CD4-positive, alpha-beta T cell treated with Interleukin-6 at 100 ng/mL for 8 hours (primary cell): ENCODE measurements around the gene MED22.

Experiments used
- DNase-seq: peaks from one replicate; pipeline ENCODE4 v3.0.0-alpha.2; 2020; ENCODE audit warnings: mixed read lengths, low spot score

MED22 gene

DNA sequence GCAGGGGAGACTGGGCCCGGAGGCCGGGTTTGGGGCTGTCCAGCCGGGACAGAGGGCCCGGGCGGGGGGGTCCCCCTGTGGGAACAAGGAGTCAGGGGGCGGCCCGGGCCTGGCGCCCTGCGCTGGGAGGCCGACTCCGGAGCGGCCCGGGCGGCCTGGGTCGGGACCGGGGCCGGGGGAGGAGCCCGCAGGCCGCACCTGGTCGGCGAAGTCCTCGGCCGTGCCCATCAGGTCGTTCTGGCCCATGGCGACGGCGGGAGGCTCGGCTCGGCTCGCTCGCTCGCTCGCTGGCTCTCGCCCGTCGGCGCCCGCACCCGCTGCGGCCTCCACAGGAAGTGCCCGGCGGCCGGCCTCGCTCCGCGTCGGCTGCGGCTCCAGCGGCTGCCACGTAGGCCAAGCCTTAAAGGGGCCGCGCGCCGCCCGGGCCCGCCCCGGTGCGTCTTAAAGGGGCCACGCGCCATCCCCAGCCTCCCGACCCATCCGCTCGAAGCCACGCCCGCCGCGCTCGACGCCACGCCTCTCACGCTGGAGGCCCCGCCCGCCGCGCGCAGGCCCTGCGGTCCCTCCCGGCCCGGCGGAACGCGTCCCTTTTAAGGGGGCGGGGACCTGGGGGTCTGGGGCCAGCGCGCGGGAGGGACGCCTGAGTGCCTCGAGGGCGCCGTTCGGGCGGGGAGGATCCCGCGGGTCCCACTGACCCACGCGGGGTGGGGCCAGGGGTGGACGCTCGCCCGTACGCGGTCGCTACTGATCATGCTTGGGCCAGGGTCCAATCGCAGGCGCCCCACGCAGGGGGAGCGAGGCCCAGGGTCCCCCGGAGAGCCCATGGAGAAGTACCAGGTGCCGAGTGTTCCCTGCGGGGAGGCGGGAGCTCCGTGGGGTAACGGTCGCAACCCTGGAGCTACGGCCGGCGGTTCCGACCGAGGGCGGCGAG is 28.1 kb upstream of the MED22 start, which contains the start of the genes STKLD1 and SURF4:
TSS of gene STKLD1 (plus strand) at position 643 of the 931 bp plus-strand sequence. CDS start at position 751, 108 bp downstream.
TSS of gene SURF4 (minus strand) at position 337 of the 931 bp plus-strand sequence. CDS start at position 246, 91 bp downstream.
- DNase-seq, result peak; percentile 94

DNA sequence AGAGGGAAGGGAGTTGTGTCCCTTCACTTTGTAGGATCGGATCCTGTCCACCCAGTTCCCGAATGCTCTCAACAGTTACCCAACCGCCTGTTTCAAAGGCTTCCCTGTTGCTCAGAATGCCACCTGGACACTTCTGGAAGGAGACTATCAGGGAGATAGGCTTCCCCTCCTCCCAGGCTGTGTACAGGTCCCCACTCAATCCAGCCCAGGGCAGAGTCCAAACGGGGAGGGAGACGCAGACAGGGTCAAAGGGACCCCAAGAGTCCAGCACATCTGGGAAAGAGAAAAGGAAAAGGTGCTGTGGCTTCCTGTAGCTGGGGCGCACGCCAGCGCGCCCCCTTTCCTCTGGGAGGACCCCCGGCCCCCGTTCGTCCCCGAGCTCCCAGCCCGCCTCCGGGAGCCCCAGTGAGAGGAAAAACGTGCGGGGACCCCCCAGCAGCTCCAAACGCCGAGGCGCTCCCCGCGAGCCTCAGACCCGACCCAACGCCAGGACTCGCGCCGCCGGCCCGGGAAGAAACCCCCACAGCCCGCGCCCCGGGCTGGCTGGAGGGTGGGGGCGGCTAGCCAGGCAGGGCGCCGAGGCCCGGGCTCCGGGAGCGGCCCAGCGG is 27.3 kb upstream of the MED22 start:
- DNase-seq, result no peak

DNA sequence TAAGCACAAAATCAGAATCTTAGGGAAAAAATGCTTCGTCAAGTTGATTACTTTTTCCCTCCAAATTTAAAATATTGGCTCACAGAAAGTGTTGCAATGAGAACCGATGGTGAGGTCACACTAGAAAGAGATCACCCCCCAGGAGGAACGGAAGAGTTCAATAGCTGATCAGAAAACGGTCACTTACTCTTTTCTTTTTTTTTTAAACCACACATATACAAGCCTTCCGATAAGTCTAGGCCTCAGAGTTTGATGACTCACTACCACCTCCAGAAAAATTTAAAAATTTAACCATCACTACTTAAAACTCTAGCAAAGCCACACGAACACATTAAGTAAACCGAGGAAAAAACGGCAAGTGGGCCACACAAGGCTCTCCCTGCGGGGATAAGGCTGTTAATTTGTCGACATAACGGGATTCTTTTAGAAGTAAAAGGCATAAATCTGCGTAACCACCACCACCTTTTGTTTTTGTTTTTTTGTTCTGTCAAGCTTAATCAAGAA is 26.7 kb upstream of the MED22 start:
- peak; percentile 31 for DNase-seq

DNA sequence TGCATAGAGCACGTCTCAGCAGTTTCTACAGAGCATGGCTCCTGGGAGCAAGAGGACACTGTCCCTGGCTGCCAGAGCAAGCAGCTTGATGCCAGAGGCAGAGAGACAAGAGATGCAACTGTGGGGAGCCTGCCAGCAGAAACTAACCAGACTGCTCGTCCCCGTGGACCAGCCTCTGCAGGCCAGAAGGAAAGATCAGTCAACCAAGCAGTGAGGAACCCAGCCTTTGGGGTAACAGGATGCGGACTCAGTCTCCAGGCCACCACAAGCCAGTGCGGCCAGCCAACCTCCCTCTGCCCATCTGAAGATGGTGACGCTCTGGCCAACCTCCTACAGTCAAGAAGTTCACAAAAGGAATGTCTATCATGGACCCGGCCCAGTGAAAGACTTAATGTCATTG is 24.2 kb upstream of the MED22 start:
- DNase-seq, result no peak

DNA sequence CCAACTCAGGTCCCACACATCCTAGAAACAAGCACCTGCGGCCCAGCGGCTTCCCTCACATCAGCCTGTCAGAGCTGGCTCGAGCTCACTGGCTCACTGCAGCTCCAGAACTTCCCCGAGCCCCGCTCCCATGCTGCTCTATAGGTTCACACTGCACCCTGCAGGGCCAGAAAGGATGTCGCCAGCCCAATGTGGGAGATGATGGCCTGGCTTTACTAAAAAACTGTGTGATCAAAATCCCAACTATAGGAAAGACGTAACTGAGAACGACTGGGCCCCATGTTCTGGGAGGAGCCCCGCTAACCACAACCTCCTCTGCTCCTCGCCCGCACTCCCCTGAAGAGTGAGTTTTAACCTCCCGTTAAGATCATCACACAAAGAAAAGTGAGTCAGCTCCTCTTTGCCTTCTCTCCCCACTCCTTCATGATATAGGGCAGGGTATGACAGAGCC is 23.4 kb upstream of the MED22 start:
- peak; percentile 69 for DNase-seq

DNA sequence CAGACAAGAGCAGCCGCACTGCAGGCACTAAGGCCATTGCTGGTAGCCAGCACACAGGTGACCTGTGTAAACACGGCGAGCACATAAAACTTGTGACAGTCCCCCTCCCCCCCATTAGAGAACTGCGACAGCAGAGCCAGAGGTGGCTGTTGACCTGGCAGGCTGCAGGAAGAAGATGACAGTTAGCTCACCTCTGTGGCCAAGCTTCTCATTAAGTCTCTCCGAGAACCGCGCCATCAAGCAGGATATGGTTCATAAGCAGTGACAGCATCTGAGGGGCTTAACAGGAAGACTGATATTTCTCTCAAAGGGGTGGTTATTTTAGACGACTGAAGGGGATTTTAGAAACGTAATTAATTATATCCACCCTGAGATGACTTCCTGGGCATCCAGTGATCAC is 22.8 kb upstream of the MED22 start:
- peak; percentile 61 for DNase-seq

DNA sequence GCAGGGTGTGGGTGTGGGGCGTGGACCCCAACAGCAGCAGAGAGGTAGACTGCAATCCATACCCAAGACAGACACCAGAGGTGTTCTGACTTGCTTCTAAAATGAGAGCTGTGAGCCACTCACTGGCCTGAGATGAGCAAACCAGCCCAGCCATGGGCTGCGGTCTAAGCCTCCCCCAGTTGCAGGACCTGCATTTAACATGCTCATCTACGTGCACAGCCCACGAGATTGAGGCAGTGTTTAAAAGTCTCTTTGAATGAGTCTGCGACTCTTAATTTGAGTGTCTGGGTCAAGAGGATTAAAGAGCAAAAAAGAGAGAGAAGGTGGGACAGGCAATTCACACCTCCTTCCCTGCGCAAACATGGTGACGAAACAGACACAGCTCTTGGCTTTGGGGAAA is 22.0 kb upstream of the MED22 start:
- no peak for DNase-seq

DNA sequence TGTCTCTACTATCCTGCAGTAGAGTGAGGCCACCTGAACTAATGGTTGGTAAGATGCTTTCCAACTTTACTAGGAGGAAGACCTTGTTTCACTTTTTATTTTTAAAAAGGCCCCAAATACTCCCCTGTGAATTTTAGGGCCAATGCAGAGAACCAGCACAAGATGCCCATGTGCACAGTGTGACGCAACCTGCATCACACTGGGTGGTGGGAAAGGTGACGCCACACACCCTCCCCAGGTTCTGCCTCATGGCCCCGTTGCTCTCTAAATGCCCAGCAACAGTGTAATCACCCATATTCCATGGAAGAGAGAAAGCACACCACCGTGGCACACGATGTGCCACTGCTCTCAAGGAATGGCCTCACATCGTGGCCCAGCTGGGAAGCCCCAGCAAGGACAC is 21.5 kb upstream of the MED22 start:
- DNase-seq, result no peak

DNA sequence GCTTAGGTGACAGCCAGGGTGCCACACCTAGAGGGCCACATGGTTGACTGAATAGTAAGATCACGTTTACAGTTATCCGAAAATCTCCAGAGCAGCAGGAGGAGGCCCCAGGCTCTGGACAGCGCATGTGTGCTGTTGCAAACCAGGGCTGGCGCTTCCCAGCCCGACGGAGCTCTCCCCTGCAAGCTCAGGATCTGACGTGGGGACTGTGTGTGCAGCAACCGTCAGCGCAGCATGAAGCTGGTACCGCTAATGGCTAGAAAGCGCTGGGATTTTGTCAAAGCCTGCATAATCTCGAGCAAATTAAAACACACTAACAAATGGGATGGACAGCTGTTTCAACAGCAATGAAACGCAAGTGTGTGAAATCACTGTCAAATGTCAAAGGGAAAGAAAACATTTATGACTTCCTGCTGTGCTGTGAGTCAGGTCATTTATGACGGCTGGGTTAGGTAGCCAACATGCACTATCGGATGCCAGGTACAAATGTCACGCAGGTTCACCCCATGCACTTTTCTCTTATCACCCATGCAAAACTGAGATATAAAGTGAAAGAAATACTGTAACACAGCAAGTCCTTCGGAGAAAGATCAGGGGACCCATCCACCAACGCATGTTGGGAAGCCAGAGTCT is 20.4 kb upstream of the MED22 start:
- no peak for DNase-seq

DNA sequence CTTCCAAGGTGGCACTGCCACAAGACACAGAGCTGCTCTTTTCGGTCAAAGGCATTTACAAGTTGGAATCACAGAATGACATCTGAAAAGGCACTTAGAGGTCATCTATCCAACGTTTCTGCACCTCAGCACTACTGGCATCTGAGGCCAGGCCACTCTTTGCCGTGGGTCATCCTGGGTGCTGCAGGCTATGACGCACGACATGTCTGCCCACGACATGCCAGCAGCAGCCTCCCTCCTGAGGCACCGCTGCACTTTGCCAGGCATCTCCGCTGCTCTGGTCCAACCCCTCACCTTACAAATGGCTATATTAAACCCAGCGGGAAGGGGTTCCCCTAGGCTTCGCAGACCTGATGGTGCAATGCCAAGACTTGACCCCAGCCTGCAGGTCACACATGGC is 19.8 kb upstream of the MED22 start:
- DNase-seq, result no peak

DNA sequence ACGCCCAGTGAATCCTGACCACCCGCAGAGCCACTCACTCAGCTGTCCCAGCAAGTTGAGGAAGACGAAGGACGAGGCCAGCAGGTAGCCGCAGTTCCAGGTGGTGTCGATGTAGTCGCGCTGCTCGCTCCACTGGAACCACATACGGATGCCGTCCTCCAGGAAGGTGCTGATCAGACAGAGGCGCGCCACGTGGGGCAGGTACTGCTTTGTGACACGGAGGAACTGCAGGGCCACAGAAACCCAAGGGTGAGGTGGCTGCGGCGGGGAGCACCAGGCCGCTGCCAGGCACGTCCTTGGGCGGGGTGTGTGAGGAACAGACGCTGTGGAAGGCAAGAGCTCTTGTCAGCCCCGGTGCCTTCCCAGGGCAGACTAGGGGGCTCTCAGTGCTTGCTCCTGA is 19.3 kb upstream of the MED22 start:
- DNase-seq, result no peak

DNA sequence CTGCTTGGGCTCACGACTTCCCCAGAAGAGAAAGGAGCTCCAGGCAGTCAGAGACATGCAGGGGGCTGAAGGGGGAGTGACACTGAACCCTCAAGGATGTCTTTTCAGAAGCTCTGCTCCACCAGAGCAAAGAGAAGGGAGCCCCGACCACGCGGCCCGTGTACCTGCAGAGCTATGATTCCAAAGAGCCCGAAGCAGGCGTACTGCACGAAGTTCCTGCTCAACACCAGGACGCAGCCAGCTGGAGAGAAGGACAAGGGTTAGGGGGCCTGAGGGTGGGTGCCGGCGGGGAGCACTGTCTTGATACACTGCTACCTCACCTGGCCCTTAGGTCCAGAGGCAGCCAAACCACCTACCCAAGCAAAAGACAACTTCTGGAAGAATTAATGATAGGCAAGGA is 18.5 kb upstream of the MED22 start:
- no peak for DNase-seq

DNA sequence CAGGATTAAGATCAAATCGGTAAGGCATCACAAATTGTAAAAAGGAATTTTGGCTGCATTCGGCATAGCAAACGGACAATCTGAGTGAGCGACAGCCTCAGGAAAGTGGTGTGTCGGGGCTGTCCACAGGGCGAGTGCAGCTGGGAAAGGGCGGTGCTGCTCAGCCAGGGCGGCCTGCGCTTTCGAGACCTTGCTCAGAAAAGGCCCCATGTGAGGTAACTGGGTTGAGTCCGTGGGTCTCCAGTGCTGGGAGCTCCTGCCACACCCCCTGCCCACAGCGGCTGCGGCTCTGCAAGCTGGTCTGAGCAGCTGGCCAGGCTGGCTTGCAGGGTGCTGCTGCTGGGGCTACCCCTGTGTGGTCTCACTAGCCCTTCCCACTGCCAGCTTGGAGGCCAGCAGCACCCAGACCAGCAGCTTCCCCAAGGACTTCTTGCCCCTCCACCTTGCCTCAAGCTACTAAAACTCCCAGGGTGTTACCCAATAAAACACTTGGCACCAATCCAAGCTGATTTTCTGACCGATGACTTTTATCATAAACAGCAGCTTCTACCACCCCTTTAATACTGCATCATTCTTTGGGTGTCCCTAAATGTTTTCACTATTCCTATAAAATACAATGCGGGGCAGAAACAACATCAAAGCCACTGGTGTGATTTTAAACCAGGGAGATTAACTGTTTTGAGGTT is 14.6 kb upstream of the MED22 start:
- DNase-seq, result no peak

DNA sequence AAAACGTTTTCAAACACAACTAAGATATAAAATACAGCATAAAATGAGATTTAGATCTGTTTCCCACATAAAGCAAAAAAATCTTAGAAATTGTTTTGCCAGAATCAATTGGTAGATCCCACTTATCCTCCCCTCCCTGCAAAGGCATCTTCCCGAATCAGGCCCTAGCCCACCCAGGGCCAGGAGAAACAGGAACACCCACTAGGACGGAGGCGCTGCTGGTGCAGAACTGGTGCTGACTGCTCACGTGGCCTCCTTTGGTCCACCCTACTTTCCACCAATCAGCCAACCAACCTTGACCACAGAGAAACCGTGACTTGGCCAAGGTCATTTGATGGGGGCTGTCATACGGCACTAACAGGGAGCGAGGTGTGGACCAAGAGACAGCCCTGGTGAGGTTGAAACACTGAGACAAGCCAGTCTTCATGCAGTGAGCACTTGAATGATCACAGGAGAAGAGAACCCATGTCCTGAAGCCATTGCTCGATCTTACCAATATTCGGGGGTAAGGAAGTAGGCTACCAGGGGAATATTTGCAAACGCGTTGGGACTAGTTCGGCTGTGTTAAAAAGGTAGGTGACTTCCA is 13.7 kb upstream of the MED22 start:
- no peak for DNase-seq

DNA sequence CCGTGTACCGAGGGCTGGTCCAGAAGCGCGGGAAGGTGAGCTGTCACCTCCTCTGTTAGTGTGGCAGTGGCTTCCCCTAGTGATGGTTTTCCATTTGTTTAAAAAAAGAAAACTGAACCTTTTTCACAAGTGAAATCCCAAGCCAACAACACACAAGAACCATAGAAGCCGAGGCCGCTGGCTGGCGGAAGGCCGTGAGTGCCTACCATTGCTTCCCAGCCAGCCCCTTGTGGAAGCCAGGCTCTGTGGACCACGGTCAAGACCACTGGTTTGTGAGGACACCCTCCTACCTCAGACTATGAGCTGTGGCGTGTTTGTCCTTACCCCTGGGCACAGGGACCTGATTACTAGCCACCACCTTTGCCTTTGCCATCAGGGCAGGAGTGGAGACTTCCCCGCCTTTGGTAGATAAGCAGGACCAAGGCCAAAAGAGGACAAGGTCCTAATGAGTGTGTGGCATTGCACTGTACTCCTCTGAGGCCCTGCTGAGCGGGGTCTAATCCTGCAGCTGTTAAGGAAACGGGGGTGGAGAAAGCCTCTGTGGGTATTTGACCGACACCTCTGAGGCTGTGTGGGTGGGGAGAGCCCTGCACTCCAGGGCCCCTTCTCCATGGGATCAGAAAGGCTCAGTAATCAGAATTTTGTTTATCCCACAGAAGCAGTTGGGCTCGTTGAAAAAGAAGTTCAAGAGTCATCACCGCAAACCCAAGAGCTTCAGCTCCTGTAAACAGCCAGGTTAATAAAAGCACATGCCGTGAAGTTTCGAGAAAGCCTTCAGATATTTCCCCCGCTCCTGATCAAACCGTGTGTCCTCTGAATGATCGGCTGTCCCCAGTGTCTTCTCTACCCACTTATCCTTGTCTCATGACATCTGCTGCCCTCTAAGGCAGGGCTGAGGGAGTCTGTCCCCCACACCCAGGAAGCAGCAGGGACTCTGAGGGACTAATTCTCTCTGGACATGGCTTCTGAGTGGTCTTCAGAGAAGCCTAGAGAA is 12.8 kb upstream of the MED22 start:
- DNase-seq, result no peak

DNA sequence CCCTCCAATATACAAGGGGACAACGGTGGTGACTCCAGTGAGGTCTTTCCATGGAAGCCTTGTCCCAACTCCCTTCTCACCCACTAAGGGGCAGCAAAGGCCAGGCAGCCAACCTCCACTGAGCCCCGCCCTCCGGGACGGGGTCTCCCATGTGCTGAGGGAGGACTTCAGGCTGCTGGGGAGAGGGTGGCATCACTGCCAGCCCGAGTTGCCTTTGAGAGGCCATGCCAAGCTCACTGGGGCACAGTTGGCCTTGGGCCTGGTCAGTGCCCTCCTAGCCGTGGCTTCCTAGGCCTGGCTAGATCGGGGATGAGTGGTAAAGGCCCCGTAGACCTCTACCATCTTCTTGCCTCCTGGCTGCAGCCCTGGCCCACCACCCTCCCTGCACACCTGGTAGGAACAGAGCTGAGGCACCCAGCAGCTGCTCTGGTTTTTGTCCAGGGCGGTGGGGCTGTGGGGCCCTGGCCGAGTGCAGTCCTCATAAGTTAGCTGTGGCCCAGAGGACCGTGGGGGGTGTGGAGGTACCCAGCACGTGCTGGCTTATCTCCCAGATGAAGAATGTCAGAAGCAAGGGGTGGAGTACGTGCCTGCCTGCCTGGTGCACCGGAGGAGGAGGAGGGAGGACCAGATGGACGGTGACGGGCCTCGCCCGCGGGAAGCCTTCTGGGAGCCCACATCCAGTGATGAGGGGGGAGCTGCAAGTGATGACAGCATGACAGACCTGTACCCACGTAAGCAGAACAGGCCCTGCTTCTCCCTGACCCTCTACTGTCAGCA is 11.7 kb upstream of the MED22 start:
- no peak for DNase-seq

DNA sequence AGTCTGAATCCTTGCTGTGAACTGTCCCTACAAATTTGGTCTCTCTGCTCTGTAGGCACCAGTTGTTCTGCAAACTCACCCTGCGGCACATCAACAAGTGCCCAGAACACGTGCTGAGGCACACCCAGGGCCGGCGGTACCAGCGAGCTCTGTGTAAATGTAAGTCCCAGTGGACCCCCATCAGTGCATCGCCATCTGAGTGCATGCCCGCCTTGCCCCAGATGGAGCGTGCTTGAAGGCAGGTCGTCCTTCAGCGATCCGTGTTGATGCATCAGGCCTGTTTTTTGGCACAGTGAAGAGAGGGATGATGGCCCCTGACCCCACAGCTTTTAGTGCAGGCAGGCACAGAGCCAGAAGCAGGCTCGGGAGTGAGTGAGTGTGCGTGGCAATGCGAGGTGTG is 9.7 kb upstream of the MED22 start:
- DNase-seq, result no peak

DNA sequence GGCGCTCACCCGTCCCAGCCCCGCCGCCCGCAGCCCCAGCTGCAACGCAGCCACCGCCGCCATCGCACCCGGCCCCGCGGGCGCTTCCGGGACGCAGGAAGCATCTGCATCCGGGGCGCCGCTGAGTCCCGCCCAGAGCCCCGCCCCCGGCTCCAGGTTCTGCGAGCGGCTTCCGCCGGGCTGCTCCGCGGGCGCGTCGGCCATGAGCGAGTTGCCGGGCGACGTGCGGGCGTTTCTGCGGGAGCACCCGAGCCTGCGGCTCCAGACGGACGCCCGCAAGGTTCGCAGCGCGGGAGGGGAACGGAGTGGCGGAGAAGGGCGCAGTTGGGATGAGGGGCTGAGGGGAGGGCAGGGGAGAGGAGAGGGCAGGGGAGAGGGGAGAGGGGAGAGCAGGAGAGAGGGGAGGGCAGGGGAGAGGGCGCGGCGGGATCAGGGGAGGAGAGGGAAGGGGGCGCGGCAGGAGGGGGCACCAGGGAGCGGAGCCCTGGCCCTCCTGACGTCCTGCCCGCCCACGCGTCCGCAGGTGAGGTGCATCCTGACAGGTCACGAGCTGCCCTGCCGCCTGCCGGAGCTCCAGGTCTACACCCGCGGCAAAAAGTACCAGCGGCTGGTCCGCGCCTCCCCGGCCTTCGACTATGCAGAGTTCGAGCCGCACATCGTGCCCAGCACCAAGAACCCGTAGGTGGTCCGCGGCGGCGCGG is 8.6 kb upstream of the MED22 start, which contains the start of the genes SURF1 and SURF2:
TSS of gene SURF1 (minus strand) at position 97 of the 701 bp plus-strand sequence. CDS start at position 63, 34 bp downstream.
TSS of gene SURF2 (plus strand) at position 160 of the 701 bp plus-strand sequence. CDS start at position 203, 43 bp downstream.
- DNase-seq, result peak; percentile 86
